HG03575 (cell line): ENCODE data around the gene SLC6A17.

ENCODE experiments used
- ATAC-seq: cut with Tn5 transposase; IDR thresholded peaks from one replicate; pipeline ENCODE4 v1.9.1; 2021; ENCODE audit not compliant: unreplicated experiment, insufficient number of reproducible peaks, low FRiP score; ENCODE audit errors: extremely low read depth

The SLC6A17 gene

GRCh38 chr1:110150330-110151174 is at the start of gene SLC6A17:
TSS of gene SLC6A17 (plus strand) at chr1:110150494. CDS start at chr1:110166930, 16,436 bp downstream.
- ATAC-seq = no peak

GRCh38 chr1:110102081-110102480 is 48.2 kb upstream of the SLC6A17 start:
- ATAC-seq = no peak

GRCh38 chr1:110106013-110106941 is 44.0 kb upstream of the SLC6A17 start:
- no peak for ATAC-seq

GRCh38 chr1:110107867-110108469 is 42.3 kb upstream of the SLC6A17 start:
- no peak for ATAC-seq

- no peak for ATAC-seq
Measured at GRCh38 chr1:110111081-110111480, 39.2 kb upstream of the SLC6A17 start.

- no peak for ATAC-seq
Measured at GRCh38 chr1:110112143-110112542, 38.2 kb upstream of the SLC6A17 start, which contains the start of gene UBL4B. TSS of gene UBL4B (plus strand) at chr1:110112443. CDS start at chr1:110112535, 92 bp downstream.

GRCh38 chr1:110112656-110113055 is 37.6 kb upstream of the SLC6A17 start:
- no peak for ATAC-seq

- ATAC-seq = no peak
Measured at GRCh38 chr1:110113551-110113950, 36.7 kb upstream of the SLC6A17 start.

- no peak for ATAC-seq
Measured at GRCh38 chr1:110114173-110114572, 36.1 kb upstream of the SLC6A17 start.

- ATAC-seq = no peak
Measured at GRCh38 chr1:110114784-110115183, 35.5 kb upstream of the SLC6A17 start.

- no peak for ATAC-seq
Measured at GRCh38 chr1:110118636-110119396, 31.5 kb upstream of the SLC6A17 start.

- ATAC-seq = no peak
Measured at GRCh38 chr1:110119843-110120242, 30.5 kb upstream of the SLC6A17 start.

GRCh38 chr1:110120960-110121561 is 29.2 kb upstream of the SLC6A17 start:
- ATAC-seq = no peak

- no peak for ATAC-seq
Measured at GRCh38 chr1:110123224-110123623, 27.1 kb upstream of the SLC6A17 start.

- no peak for ATAC-seq
Measured at GRCh38 chr1:110125810-110126209, 24.5 kb upstream of the SLC6A17 start.

- ATAC-seq = no peak
Measured at GRCh38 chr1:110130113-110130591, 20.1 kb upstream of the SLC6A17 start.

- no peak for ATAC-seq
Measured at GRCh38 chr1:110130989-110131388, 19.3 kb upstream of the SLC6A17 start.

- no peak for ATAC-seq
Measured at GRCh38 chr1:110132682-110133081, 17.6 kb upstream of the SLC6A17 start.
